Measurements from ENCODE around the gene CIROP.

The CIROP gene

DNA sequence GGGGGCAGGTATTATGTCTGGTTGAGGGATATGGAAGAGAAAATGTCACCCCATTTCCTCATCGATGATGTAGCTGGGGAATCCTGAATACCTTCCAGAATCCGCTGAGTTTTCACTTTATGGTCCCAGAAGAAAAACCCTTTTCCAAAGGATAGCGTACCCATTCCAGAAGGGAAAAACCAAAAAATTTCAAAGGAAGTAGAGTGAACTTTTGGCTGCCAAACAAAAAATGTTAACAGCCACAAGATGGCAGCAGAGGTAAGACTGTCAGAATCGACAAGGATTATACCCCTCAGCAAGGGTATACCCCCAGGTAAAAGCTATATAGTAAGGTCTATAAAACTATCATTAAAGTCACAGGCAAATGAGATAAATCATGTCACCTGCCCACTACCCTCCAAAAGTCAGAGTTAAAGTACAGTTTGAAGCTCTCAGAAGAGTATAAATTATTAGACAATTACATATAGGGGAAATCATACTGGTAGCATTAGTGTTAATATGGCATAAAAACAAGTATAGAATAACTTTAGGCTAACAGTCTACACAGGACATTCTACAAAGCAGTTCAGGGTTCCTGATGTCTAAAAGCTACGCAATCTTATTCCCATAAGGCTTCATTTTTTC is 27.9 kb downstream of the CIROP start:
- in situ Hi-C loops (cut with HindIII; ENCODE audit: low pct_ligation_motif_present, low pct_unique_long_range_greater_than_20kb, low sequenced_read_pairs), result no loop called here
- peak; percentile 45 for DNase-seq

DNA sequence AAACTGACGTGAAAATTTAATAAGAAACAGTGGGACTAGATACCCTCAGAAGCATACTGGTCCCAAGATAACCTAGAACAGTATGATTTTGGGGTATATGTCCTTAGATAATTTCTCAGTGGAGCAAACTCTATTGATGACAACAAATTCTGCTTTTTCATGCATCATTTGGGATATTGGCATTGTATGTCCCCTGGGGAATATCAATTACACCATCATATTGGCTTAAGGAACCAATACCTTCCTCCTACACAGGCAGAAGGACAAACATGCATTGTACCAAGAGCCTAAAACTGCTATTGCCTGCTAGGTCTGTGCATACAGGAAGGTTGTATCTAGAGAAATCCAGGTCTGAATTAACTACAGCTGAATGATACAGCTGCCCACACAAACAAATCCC is 29.9 kb downstream of the CIROP start:
- in situ Hi-C loops (cut with HindIII; ENCODE audit: low pct_ligation_motif_present, low pct_unique_long_range_greater_than_20kb, low sequenced_read_pairs), result no loop called here
- no peak for DNase-seq

DNA sequence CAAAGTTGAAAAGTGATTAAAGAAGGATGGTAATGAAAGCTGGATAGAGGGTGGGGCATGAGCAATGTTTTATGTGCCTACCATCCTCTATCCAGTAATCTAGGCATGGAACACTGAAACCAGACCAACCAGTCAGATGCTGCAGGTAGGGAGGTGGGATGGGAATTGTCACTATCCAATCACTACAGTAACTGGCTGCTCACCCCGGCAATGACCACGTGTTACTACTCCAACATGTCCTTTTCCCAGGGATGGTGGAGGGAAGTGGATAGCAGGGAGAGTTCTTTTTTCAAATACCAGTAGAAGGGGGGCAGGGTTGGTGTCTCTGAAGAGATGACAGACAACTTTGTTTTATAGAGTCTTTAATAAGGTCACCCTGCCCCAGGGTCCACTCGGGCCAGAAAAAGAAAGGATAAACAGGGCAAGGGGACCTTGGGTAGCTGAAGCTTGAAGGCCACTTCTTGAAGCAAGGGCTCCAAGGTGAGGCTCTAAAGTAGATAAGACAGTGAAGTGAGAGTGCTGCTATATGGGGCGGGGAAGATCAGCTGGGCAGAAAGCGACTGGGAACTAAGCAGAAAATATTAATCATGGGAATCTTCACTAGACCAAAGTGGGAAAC is 32.8 kb downstream of the CIROP start:
- in situ Hi-C loops (cut with HindIII; ENCODE audit: low pct_ligation_motif_present, low pct_unique_long_range_greater_than_20kb, low sequenced_read_pairs), result no loop called here
- DNase-seq, result peak; percentile 10

DNA sequence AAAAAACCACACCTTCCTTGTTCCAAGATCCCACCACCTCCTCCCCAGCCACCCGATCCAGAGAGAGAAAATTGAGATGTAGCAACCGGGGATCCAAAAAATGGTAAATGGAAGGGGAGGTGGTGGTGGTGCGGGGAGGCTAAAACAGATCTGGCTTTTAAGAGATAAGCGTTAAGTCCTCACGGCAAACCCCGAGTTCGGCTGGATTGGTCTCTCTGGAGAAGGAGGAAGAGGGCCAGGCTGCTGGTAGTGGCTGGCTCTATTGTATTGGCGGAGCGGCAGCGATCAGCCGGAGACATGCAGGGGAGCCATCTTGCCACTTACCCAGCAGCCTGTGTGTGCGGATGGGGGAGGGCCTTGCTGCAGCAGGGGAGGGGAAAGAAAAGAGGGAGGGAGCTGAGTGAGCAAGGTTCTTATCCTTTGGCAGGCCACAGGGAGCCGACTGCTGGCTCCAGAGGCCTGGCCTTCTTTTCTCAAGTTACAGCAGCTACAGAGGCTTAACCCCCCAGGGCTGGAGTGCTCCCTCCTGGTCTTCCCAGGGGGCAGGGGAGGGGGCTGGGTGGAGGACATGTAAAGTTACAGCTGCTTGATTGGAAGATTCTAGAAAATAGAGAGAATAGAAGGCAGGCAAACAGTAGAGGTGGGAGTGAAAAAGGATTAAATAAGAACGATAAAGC is 33.4 kb downstream of the CIROP start:
- peak; percentile 85 for DNase-seq

DNA sequence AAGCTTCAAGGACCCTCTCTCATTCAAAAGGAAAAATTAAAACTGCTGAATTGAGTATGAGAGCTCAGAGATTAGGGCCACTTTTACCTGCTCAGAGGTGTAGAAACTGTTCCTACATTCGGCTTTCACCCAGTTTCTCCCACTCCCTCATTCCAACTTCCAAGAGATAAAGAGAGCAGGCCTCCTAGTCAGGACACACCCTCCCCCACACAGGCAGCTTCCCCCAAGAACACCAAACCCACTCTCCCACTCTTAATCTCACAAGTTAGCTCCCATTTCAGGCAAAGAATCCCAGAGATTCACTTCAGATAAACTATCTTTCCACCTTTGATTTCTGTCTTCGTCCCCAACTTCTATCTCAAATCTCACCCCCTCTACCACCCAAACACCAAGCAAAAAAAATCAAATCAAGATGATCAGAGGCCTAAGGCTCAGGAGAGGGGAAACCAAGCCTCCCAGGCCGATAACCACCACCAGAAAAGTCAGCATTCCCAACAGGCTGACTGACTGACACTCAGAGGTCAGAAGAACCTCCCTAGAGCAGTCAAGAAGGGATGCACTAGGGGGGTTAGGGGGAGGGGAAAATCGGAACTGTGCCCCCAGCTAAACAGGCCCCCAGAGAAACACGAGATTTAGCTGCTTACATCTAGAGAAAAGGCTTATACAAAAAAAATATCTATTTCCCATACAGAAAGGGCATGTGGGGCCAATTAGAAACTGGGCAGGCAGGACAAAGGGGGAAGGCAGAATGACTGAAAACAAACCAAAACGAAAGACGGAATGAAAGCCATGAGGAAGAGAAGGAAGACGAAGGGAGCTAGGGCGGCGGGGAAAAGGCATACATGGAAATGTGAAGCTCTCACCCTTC is 34.3 kb downstream of the CIROP start:
- in situ Hi-C loops (cut with HindIII; ENCODE audit: low pct_ligation_motif_present, low pct_unique_long_range_greater_than_20kb, low sequenced_read_pairs), result no loop called here
- no peak for DNase-seq

More for the DNA sequence above, 33.4 kb downstream of the CIROP start:
- in situ Hi-C loops (cut with HindIII; ENCODE audit: low pct_ligation_motif_present, low pct_unique_long_range_greater_than_20kb, low sequenced_read_pairs), result no loop called here

DNA sequence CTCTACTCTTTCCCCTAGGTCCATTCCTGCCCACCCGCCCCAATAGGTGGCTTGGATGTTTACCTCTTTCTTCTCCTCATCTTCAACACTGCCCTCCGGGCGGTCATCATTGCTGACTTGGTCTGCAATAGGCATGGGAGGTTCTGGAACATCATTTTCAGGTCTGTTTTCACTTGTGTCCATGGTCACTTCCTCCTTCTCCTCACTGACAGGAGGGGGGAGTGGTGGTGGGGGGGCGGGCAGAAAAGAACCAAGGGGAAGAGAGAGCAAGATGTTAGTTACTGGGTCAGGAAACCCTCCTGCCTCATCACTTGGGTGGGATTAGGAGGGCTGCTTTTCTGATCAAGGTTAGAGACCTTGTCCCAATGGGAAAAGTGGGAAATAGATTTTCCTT is 35.4 kb downstream of the CIROP start:
- DNase-seq, result no peak
- in situ Hi-C loops (cut with HindIII; ENCODE audit: low pct_ligation_motif_present, low pct_unique_long_range_greater_than_20kb, low sequenced_read_pairs), result no loop called here

DNA sequence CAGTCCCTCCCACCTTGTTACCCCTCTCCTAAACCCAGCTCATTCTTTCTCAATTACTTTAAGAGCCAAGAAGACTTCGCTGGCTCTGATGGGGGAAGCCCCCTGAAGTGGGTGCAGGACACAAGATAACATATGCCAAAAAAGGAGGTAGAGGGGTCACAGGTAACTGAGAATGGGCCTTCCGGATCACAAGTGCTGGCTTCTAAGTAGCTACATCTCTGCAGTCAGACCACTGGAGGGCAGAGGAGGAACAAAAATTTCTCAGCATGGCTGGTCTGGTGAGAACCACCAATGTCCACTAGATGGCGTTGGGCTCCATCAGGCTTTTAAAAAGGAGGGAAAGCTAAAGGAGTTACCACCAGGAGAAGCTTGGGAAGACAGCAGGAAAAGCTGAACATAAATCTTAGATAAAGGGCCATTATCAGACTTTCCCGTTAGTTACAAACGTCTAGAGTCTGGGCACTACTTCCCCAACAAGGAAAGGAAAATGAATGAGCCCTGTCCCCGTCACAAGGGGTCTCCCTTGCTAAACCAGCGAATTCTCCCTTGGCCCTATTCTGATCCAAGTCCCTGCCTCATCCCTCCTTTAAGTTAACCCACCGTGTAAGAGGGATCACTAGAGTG is 35.9 kb downstream of the CIROP start:
- DNase-seq, result peak; percentile 90
- in situ Hi-C loops (cut with HindIII; ENCODE audit: low pct_ligation_motif_present, low pct_unique_long_range_greater_than_20kb, low sequenced_read_pairs), result no loop called here

DNA sequence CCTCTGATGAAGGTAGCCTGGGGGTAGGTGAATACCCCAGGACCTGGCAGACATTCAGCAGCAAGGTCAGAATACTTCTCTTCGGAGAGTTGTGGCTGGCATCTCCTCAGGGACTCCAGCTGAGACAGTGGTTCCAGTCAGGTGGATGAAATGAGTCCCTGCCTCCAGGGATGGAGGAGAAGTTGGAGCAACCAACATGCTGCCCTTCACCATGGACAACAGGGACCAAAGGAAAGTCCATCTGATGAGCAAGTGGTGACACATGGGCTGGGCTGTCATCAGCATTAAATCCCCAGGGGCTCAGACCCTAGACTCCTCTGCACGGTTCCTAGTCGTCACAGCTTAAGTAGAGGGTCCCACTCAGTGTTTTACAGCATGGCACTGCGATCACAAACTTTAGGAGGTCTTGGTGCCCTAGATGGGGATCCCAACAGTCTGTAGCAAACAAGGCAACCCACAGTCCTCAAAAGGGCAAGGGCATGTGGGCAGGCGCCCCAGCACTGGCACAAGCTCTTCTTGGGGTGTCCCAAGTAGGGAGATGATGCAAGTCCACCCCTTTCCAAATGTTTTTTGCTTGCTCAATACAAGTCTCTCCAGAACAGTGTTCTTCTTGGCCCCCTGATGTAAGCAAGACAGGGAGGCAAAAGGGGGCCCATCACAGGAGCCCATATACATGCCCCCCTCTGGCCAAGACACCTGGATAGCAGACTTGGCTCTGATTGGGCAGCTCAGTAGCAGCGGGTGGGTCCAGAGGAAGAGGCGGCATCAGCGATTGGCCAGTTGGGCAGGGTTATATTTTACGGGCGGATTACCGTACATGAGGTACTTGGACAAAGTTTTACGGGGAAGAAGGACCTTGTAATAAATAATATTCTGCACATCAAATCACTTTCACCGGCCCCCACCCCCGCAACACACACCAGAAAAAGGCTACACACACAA is 36.7 kb downstream of the CIROP start:
- in situ Hi-C loops (cut with HindIII; ENCODE audit: low pct_ligation_motif_present, low pct_unique_long_range_greater_than_20kb, low sequenced_read_pairs), result no loop called here
- DNase-seq, result no peak

DNA sequence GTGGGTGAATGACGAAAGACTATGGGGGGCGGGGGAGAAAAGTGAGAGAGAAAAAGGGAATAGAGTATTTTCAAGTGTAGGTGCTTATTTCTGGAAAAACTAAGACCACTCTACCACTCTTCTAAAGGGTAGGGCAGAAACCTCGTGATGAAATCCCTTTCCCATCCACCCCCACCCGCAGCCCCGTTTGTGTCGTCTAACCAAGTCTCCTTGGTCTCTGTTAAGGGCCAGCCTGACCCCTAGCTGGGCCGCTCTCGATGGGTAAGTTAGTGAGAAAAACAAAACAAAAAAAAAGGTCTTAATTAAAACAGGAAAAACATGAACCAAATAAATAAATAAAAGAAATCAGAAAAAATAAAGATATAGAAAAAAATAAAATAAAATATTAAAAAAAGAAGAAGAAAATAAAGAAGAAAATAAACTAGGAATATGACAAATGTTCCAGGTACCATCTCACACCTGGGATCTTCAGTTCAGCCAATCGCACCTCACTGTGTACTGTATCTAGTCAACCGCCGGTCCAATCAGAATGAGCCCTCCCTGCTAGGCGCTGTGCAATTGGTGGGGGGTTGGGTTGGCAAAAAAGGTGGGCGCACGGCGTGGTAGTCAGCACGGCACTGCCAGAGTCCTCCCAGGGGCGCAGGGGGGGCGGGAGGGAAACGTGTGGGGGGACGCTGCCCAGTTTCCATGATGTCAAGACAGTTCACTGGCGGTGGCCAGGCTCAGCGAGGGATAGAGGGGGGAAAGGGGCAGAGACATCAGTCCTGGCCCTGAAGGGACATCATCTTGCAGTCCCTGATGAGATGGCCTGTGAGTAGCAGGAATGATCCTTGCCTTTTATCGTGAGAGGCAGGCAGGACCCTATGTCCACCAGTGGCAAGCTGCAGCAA is 37.7 kb downstream of the CIROP start:
- in situ Hi-C loops (cut with HindIII; ENCODE audit: low pct_ligation_motif_present, low pct_unique_long_range_greater_than_20kb, low sequenced_read_pairs), result no loop called here
- no peak for DNase-seq

DNA sequence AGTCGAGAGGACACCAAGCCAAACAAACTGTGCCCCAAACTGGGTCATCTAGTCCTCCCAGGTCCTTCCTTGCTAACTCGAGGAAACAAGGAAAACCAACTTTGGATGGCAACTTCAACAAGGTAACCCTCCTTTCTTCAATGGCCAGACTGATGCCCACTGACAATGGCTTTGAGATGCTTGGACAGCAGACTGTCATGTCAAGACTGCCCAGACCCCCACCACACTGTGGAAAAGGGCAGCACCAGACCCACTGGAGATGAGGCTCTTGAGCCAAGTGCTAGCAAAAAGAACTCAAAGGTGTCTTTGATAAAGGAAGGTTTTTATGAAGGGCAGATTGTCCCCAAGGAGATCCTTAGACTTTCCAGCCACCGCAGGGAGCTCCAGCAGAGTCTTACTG is 38.4 kb downstream of the CIROP start:
- DNase-seq, result no peak
- in situ Hi-C loops (cut with HindIII; ENCODE audit: low pct_ligation_motif_present, low pct_unique_long_range_greater_than_20kb, low sequenced_read_pairs), result no loop called here

DNA sequence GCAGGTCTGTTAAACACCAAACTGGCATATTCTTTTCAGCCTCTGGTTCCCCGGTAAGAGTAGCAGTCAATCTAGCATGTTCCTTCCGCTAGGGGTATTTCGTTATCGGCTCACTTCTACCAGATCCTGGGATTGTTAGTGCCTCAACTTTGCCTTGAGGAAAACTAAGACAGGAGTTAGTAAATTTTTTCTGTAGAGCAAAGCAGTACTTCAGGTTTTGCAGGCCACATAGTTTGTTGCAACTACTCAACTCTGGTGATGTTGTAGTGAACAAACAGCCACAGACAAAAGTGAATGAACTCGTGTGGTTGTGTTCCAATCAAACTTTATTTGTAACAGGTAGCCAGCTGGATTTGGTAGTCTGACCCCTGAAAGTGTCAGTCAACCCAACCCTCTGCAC is 41.2 kb downstream of the CIROP start:
- DNase-seq, result no peak
- in situ Hi-C loops (cut with HindIII; ENCODE audit: low pct_ligation_motif_present, low pct_unique_long_range_greater_than_20kb, low sequenced_read_pairs), result no loop called here

DNA sequence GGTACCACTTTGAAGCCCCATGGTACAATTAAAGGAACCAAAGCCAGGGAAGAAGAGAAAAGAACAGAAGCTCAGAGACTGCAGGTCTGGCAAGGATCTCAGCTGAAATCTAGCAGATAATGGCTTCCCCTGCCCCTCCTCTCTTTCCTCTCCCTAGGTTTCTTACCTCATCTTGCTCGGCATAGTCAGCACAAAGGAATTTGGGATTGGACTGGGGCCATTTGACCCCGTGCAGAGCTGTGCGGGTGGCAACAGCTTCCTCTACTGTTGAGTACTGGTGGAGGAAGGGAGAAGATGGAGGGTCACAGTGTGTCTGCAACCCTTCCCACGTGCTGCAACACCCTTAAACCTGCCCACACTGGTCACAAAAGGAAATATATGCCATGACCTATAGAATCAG is 42.8 kb downstream of the CIROP start:
- in situ Hi-C loops (cut with HindIII; ENCODE audit: low pct_ligation_motif_present, low pct_unique_long_range_greater_than_20kb, low sequenced_read_pairs), result no loop called here
- DNase-seq, result peak; percentile 95

DNA sequence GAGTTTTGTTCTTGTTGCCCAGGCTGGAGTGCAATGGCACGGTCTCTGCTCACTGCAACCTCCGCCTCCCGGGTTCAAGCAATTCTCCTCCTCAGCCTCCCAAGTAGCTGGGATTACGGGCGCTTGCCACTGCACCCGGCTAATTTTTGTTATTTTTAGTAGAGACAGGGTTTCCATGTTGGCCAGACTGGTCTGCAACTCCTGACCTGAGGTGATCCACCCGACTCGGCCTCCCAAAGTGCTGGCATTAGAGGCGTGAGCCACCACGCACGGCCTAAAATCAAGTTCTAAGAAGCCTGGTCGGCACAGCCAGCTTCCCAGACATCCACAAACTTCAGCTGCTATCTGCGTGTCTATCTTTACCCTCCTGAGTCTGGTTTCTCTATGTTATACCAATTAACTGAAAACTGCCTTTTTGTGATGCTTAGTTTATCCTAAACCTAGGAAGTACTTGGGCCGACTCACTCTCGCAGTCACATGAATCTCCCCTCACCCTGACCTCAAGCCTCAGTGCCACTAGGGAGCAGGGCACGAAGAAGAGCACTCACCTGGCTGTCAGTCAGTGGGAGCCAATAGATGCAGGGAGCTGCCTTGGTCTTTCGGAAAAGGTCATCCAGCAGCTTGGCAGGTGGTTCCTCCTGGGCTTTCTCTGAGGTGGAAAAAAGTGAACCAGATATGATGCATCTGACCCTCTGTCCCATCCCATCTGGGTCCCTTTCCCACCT is 44.1 kb downstream of the CIROP start:
- in situ Hi-C loops (cut with HindIII; ENCODE audit: low pct_ligation_motif_present, low pct_unique_long_range_greater_than_20kb, low sequenced_read_pairs), result no loop called here
- no peak for DNase-seq

DNA sequence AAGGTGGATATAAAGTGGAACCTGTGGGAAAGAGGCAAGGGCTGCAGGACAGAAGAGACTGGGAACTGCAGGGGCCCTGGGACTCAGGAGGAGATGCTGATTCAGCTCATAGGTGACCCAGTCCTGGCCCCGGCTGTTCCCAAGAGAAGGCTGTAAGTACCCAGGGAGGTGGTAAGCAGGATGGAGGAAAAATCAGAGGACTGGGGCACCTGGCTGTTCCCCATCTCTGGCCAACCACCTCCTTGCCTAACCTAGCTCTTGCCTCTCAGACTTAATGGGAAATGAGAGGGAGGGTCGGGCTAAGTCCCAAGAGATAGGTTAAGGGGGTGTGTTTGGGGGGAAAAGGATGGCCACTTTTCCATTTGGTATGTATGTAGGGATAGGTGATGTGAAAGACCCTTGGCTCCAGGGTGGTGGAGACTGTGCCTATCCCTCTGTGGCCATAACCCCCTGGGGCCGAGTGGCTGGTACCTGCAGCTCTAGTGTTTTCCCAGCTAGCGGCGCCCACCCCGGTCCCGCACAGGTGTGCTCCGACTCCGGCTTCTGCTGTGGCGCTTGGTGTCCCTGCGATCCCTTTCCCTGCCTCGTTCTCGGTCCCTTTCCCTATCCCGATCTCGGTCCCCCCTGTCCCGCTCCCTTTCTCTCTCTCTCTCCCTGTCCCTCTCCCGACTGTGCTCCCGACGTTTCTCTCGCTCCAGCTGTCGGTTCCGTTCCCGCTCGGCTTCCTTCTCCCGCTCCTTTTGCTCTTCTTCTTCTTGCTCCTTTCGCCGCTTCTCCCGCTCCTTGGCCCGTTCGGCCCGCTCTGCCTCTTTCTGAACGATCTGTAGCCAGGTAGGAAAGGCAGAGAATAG is 45.9 kb downstream of the CIROP start:
- in situ Hi-C loops (cut with HindIII; ENCODE audit: low pct_ligation_motif_present, low pct_unique_long_range_greater_than_20kb, low sequenced_read_pairs), result no loop called here
- no peak for DNase-seq

DNA sequence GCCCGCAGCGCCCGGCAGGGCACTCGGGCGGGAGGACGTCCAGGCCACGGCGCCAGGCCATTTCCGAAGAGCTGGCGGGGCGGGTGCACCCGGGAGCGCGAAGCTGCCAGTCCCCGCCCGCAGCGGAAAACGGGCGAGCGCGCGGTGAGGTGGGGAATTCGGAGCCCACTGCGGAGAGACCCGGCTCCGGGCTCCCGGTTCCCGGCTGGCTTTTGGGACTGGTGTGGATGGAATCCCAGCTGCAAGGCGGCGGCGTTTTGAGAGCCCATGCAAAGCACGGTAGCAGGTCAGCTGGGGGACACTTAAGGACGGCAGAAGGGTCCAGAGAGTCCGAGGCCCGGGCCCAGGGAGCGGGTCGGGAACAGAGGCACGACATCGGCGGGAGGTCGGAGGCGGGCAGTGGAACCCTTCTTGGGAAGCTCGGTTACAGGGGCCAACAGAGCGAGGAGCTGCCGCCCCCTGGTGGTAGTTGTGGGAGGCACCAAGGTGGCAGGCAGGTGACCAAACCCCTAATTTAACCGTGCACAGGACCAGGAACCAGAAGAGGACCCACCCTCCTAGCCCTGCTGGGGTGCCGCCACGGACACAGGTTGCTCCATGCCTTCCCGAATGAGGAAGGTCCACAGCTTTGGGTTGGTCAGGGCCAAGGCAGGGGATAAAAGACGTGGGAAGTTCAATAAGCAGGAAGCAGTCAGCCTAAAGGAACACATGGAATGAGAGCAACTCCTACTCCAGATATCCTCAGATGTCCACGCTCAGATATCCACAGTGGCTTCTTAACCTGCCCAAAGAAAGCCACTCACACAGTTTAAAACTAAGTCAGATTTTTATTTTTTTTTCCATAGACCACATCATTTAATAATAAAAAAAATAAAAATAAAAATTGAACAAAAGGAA is 46.8 kb downstream of the CIROP start:
- in situ Hi-C loops (cut with HindIII; ENCODE audit: low pct_ligation_motif_present, low pct_unique_long_range_greater_than_20kb, low sequenced_read_pairs), result no loop called here
- DNase-seq, result peak; percentile 83

Measured in ACHN (cell line).